Skeletal muscle satellite cell (primary cell): ENCODE measurements around the gene DNAL1.

ENCODE experiments used
- H3K27me3 ChIP-seq: 2 replicates; pipeline ENCODE4 v1.7.0; 2013; ENCODE audit warnings: low read length; ENCODE audit not compliant: control insufficient read depth, insufficient read depth
- H3K36me3 ChIP-seq: 2 replicates; pipeline ENCODE4 v1.7.0; 2013; ENCODE audit warnings: mild to moderate bottlenecking, control low read depth, low read length; ENCODE audit not compliant: insufficient read depth
- H3K4me1 ChIP-seq: 2 replicates; pipeline ENCODE4 v1.7.0; 2013; ENCODE audit warnings: low read length; ENCODE audit not compliant: control insufficient read depth, insufficient read depth
- H3K4me2 ChIP-seq: 2 replicates; pipeline ENCODE4 v1.7.0; 2013; ENCODE audit warnings: mild to moderate bottlenecking, low read length
- H3K4me3 ChIP-seq: 2 replicates; pipeline ENCODE4 v1.7.0; 2013; ENCODE audit warnings: low read length
- H3K9ac ChIP-seq: 2 replicates; pipeline ENCODE4 v1.7.0; 2013; ENCODE audit warnings: mild to moderate bottlenecking, low read depth, low read length, moderate library complexity
- H3K9me3 ChIP-seq: replicated peaks from 2 replicates; pipeline ENCODE4 v1.7.0; 2013; ENCODE audit warnings: mild to moderate bottlenecking, control low read depth, low read length

The DNAL1 gene

GRCh38 chr14:73728717-73729330 lies 84.0 kb downstream of the DNAL1 start:
- Histone ChIP-seq H3K9me3 (no peaks in the 10 kb centered on the region), H3K27me3 (no peaks in the 10 kb centered on the region), H3K36me3 (peaks cover 67% of the 10 kb centered on the region), H3K9ac (peak overlapping the region; percentile 28), H3K4me1 (peaks cover 39% of the 10 kb centered on the region), H3K4me3 (no peak overlapping the region), H3K4me2 (peak overlapping the region; percentile 47)

- Histone ChIP-seq H3K27me3 (no peaks in the 10 kb centered on the region), H3K9ac (no peak overlapping the region), H3K4me3 (no peak overlapping the region), H3K4me2 (no peak overlapping the region), H3K36me3 (peaks cover 74% of the 10 kb centered on the region), H3K4me1 (peaks cover 32% of the 10 kb centered on the region), H3K9me3 (no peaks in the 10 kb centered on the region)
Measured at GRCh38 chr14:73729556-73730265, 84.9 kb downstream of the DNAL1 start.

- H3K4me1 ChIP-seq: peaks cover 18% of the 10 kb centered on the region
Measured at GRCh38 chr14:73731111-73731510, 86.3 kb downstream of the DNAL1 start.

GRCh38 chr14:73732006-73732405 lies 87.2 kb downstream of the DNAL1 start:
- Histone ChIP-seq H3K9me3 (no peaks in the 10 kb centered on the region), H3K36me3 (peaks cover 73% of the 10 kb centered on the region), H3K4me1 (peaks cover 9% of the 10 kb centered on the region), H3K4me2 (no peak overlapping the region), H3K27me3 (no peaks in the 10 kb centered on the region), H3K4me3 (no peak overlapping the region), H3K9ac (no peak overlapping the region)

More at GRCh38 chr14:73731111-73731510, 86.3 kb downstream of the DNAL1 start:
- Histone ChIP-seq H3K9ac (no peak overlapping the region), H3K36me3 (peaks cover 76% of the 10 kb centered on the region), H3K27me3 (no peaks in the 10 kb centered on the region), H3K4me2 (no peak overlapping the region), H3K9me3 (no peaks in the 10 kb centered on the region), H3K4me3 (no peak overlapping the region)

- H3K9ac ChIP-seq: no peak overlapping the region
- peaks cover 25% of the 10 kb centered on the region for H3K4me1 ChIP-seq
- H3K36me3 ChIP-seq: peaks cover 49% of the 10 kb centered on the region
- H3K9me3 ChIP-seq: no peaks in the 10 kb centered on the region
- H3K4me3 ChIP-seq: no peak overlapping the region
- no peaks in the 10 kb centered on the region for H3K27me3 ChIP-seq
- no peak overlapping the region for H3K4me2 ChIP-seq
Measured at GRCh38 chr14:73736842-73737241, 92.1 kb downstream of the DNAL1 start.

- H3K9me3 ChIP-seq: no peaks in the 10 kb centered on the region
- no peak overlapping the region for H3K4me2 ChIP-seq
- H3K4me1 ChIP-seq: peaks cover 43% of the 10 kb centered on the region
- peaks cover 45% of the 10 kb centered on the region for H3K36me3 ChIP-seq
- H3K9ac ChIP-seq: no peak overlapping the region
- H3K27me3 ChIP-seq: no peaks in the 10 kb centered on the region
- no peak overlapping the region for H3K4me3 ChIP-seq
Measured at GRCh38 chr14:73738518-73739173, 93.9 kb downstream of the DNAL1 start.

GRCh38 chr14:73739174-73739898 lies 94.5 kb downstream of the DNAL1 start:
- peaks cover 42% of the 10 kb centered on the region for H3K36me3 ChIP-seq

GRCh38 chr14:73739899-73740617 lies 95.3 kb downstream of the DNAL1 start:
- Histone ChIP-seq H3K4me1 (peaks cover 57% of the 10 kb centered on the region), H3K36me3 (peaks cover 34% of the 10 kb centered on the region), H3K9ac (peak overlapping the region; percentile 63), H3K9me3 (no peaks in the 10 kb centered on the region), H3K4me3 (peak overlapping the region; percentile 5), H3K4me2 (peak overlapping the region; percentile 78), H3K27me3 (no peaks in the 10 kb centered on the region)

More at GRCh38 chr14:73739174-73739898, 94.5 kb downstream of the DNAL1 start:
- Histone ChIP-seq H3K4me3 (no peak overlapping the region), H3K9ac (no peak overlapping the region), H3K4me1 (peaks cover 50% of the 10 kb centered on the region), H3K4me2 (no peak overlapping the region), H3K9me3 (no peaks in the 10 kb centered on the region), H3K27me3 (no peaks in the 10 kb centered on the region)

- H3K4me3 ChIP-seq: peak overlapping the region; percentile 37
- H3K9me3 ChIP-seq: no peaks in the 10 kb centered on the region
- peaks cover 64% of the 10 kb centered on the region for H3K4me1 ChIP-seq
- H3K27me3 ChIP-seq: no peaks in the 10 kb centered on the region
- H3K4me2 ChIP-seq: peak overlapping the region; percentile 78
- H3K36me3 ChIP-seq: peaks cover 28% of the 10 kb centered on the region
- H3K9ac ChIP-seq: peak overlapping the region; percentile 63
Measured at GRCh38 chr14:73740618-73741326, 96.0 kb downstream of the DNAL1 start.

GRCh38 chr14:73741386-73741875 lies 96.6 kb downstream of the DNAL1 start:
- Histone ChIP-seq H3K36me3 (peaks cover 26% of the 10 kb centered on the region), H3K4me2 (peak overlapping the region; percentile 78), H3K27me3 (no peaks in the 10 kb centered on the region), H3K9ac (peak overlapping the region; percentile 63), H3K4me3 (peak overlapping the region; percentile 37), H3K9me3 (no peaks in the 10 kb centered on the region), H3K4me1 (peaks cover 70% of the 10 kb centered on the region)
